ENCODE results near the gene SEC23A.

DNA sequence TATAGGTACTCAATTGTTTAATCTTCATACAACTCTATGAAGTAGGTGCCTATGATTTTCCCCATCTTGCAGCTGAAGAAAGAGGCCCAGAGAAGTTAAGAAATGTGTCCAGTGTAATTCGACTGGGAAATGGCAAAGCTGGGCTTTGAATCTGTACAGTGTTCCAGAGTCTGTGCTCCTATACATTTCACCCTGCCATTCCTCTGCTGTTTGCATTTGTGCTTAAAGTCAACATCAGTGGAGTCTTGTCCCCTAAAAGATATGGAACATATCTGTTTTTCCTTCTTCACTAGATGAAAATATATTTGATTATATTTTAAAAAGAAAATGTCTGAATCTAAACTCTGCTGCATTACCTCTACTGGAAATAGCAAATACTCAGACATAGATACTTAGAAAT lies 88.6 kb downstream of the SEC23A start:
- TF ChIP-seq, protein P1, sequence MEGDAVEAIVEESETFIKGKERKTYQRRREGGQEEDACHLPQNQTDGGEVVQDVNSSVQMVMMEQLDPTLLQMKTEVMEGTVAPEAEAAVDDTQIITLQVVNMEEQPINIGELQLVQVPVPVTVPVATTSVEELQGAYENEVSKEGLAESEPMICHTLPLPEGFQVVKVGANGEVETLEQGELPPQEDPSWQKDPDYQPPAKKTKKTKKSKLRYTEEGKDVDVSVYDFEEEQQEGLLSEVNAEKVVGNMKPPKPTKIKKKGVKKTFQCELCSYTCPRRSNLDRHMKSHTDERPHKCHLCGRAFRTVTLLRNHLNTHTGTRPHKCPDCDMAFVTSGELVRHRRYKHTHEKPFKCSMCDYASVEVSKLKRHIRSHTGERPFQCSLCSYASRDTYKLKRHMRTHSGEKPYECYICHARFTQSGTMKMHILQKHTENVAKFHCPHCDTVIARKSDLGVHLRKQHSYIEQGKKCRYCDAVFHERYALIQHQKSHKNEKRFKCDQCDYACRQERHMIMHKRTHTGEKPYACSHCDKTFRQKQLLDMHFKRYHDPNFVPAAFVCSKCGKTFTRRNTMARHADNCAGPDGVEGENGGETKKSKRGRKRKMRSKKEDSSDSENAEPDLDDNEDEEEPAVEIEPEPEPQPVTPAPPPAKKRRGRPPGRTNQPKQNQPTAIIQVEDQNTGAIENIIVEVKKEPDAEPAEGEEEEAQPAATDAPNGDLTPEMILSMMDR (IDR thresholded peaks at IDR 0.05; ENCODE audit: extremely low read depth in 1 of 2, insufficient read depth in 1 of 2, low read depth in 1 of 2, low read length in 2 of 2): no peak
- TF ChIP-seq POLR2AphosphoS5 (IDR thresholded peaks at IDR 0.05; ENCODE audit: insufficient read depth, low read depth, low read length) (no peak), POLR2A (IDR thresholded peaks at IDR 0.05; ENCODE audit: low read depth, low read length) (no peak)
- TF ChIP-seq, protein P2, sequence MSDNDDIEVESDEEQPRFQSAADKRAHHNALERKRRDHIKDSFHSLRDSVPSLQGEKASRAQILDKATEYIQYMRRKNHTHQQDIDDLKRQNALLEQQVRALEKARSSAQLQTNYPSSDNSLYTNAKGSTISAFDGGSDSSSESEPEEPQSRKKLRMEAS (IDR thresholded peaks at IDR 0.05; ENCODE audit: insufficient read depth, insufficient read length): no peak
